Type B pancreatic cell (in vitro differentiated cells): Measurements from ENCODE around the gene CNTNAP2. TPM values are rescaled to one million over a fixed set of nuclear protein-coding genes. Genes with fewer than 3 reads are reported as not detected.

Source experiments
- DNase-seq: peaks from one replicate; pipeline ENCODE4 v3.0.0; 2021; ENCODE audit warnings: mixed read lengths; ENCODE audit not compliant: unreplicated experiment; ENCODE audit errors: extremely low spot score
- H3K27ac Mint-ChIP-seq: 2 replicates; pipeline ENCODE4 v1.8.0; 2021; ENCODE audit warnings: mild to moderate bottlenecking, mixed read lengths
- H3K27me3 Mint-ChIP-seq: 2 replicates; pipeline ENCODE4 v1.8.0; 2021; ENCODE audit warnings: mixed read lengths
- H3K36me3 Mint-ChIP-seq: 2 replicates; pipeline ENCODE4 v1.8.0; 2021; ENCODE audit warnings: mixed read lengths
- H3K4me1 Mint-ChIP-seq: one replicate; pipeline ENCODE4 v1.8.0; 2021; ENCODE audit warnings: mixed read lengths; ENCODE audit not compliant: unreplicated experiment
- H3K4me3 Mint-ChIP-seq: 2 replicates; pipeline ENCODE4 v1.8.0; 2021; ENCODE audit warnings: mild to moderate bottlenecking, mixed read lengths
- H3K9me3 Mint-ChIP-seq: 2 replicates; pipeline ENCODE4 v1.8.0; 2021; ENCODE audit warnings: mixed read lengths
- CTCF ChIP-seq: fragments of 200-600 bp; sonication (generic); conservative IDR thresholded peaks from 2 replicates; pipeline ENCODE4 v1.5.0; 2021; ENCODE audit warnings: antibody characterized with exemption, mild to moderate bottlenecking
- total RNA-seq: library from RNA; stranded (reverse); gene quantifications from 2 replicates; pipeline ENCODE4 v1.2.1, GENCODE V29; 2021; ENCODE audit warnings: low replicate concordance

CNTNAP2 gene
- total RNA-seq, 1 donor from 2014 or later = 26.8 TPM

- Mint-ChIP-seq H3K27ac (no peak overlapping the region), H3K4me1 (no peaks in the 10 kb centered on the region), H3K27me3 (no peaks in the 10 kb centered on the region), H3K36me3 (no peaks in the 10 kb centered on the region), H3K4me3 (no peak overlapping the region), H3K9me3 (peaks cover 4% of the 10 kb centered on the region)
- DNase-seq = no peak
- no peak for TF ChIP-seq CTCF
These were observed 338.6 kb downstream of the CNTNAP2 start for GRCh38 chr7:146455091-146455655.

- no peak for TF ChIP-seq CTCF
- no peaks in the 10 kb centered on the region for H3K4me1 Mint-ChIP-seq
- H3K27ac Mint-ChIP-seq = no peak overlapping the region
- no peaks in the 10 kb centered on the region for H3K9me3 Mint-ChIP-seq
- no peak overlapping the region for H3K4me3 Mint-ChIP-seq
- no peak for DNase-seq
- no peaks in the 10 kb centered on the region for H3K36me3 Mint-ChIP-seq
- H3K27me3 Mint-ChIP-seq = no peaks in the 10 kb centered on the region
These were observed 362.4 kb downstream of the CNTNAP2 start for GRCh38 chr7:146479040-146479439.

GRCh38 chr7:146486519-146486918 lies 369.9 kb downstream of the CNTNAP2 start:
- Mint-ChIP-seq H3K36me3 (no peaks in the 10 kb centered on the region), H3K27me3 (no peaks in the 10 kb centered on the region), H3K4me1 (no peaks in the 10 kb centered on the region), H3K4me3 (no peak overlapping the region), H3K9me3 (no peaks in the 10 kb centered on the region), H3K27ac (no peak overlapping the region)
- TF ChIP-seq CTCF = no peak
- no peak for DNase-seq

- no peak overlapping the region for H3K4me3 Mint-ChIP-seq
- DNase-seq = no peak
- H3K27me3 Mint-ChIP-seq = no peaks in the 10 kb centered on the region
- H3K27ac Mint-ChIP-seq = no peak overlapping the region
- TF ChIP-seq CTCF = no peak
- H3K4me1 Mint-ChIP-seq = no peaks in the 10 kb centered on the region
- H3K9me3 Mint-ChIP-seq = peaks cover 4% of the 10 kb centered on the region
- no peaks in the 10 kb centered on the region for H3K36me3 Mint-ChIP-seq
These were observed 375.4 kb downstream of the CNTNAP2 start for GRCh38 chr7:146492017-146492416.

- H3K4me3 Mint-ChIP-seq = no peak overlapping the region
- H3K27me3 Mint-ChIP-seq = no peaks in the 10 kb centered on the region
- H3K9me3 Mint-ChIP-seq = peaks cover 6% of the 10 kb centered on the region
- no peak for TF ChIP-seq CTCF
- no peaks in the 10 kb centered on the region for H3K4me1 Mint-ChIP-seq
- no peaks in the 10 kb centered on the region for H3K36me3 Mint-ChIP-seq
- no peak overlapping the region for H3K27ac Mint-ChIP-seq
- no peak for DNase-seq
These were observed 378.5 kb downstream of the CNTNAP2 start for GRCh38 chr7:146494952-146495596.
